Activated CD8-positive, alpha-beta T cell treated with anti-CD3 and anti-CD28 coated beads for 36 hours (primary cell): ENCODE results near the gene PYGB. TPM values are rescaled to one million over a fixed set of nuclear protein-coding genes. Genes with fewer than 3 reads are reported as not detected.

ENCODE experiments used
- ATAC-seq: fragments of 200-7000 bp; cut with Tn5 transposase; one replicate; pipeline ENCODE4 v1.10.0; 2021; ENCODE audit warnings: mild to moderate bottlenecking, moderate library complexity
- CTCF ChIA-PET: fragments of 350-600 bp; sonication (Branson Sonifier 250); formaldehyde crosslinking; loops from one replicate; lab custom pipeline; 2021; ENCODE audit warnings: antibody characterized with exemption; lab: Charles Lee
- POLR2A ChIA-PET: fragments of 350-600 bp; sonication (Branson Sonifier 250); formaldehyde crosslinking; loops from one replicate; lab custom pipeline; 2021; ENCODE audit warnings: antibody characterized with exemption; lab: Charles Lee
- DNase-seq: peaks from one replicate; pipeline ENCODE4 v3.0.0-alpha.2; 2020
- H3K27ac Mint-ChIP-seq: one replicate; pipeline ENCODE4 v1.8.0; 2021; ENCODE audit warnings: mild to moderate bottlenecking, mixed read lengths
- H3K27me3 Mint-ChIP-seq: one replicate; pipeline ENCODE4 v1.8.0; 2021; ENCODE audit warnings: mixed read lengths
- H3K36me3 Mint-ChIP-seq: one replicate; pipeline ENCODE4 v1.8.0; 2021; ENCODE audit warnings: low read depth, mixed read lengths
- H3K4me1 Mint-ChIP-seq: one replicate; pipeline ENCODE4 v1.8.0; 2021; ENCODE audit warnings: low read depth, mixed read lengths
- H3K4me3 Mint-ChIP-seq: one replicate; pipeline ENCODE4 v1.8.0; 2021; ENCODE audit warnings: mild to moderate bottlenecking, moderate library complexity, mixed read lengths
- H3K9me3 Mint-ChIP-seq: one replicate; pipeline ENCODE4 v1.8.0; 2021; ENCODE audit warnings: mixed read lengths
- intact Hi-C: fragments of 100-400 bp; cut with micrococcal nuclease; formaldehyde crosslinking; loops from one replicate; pipeline ENCODE4 v1.10.0; 2022
- total RNA-seq, 2 experiments: library from RNA; stranded (reverse); gene quantifications; one replicate each; pipeline ENCODE4 v1.2.3, GENCODE V29; 2021
- TF ChIP-seq, protein P1 (sequence below): fragments of 200-600 bp; IDR thresholded peaks from one replicate; pipeline ENCODE4 v1.8.0; 2022; ENCODE audit warnings: antibody characterized with exemption, mild to moderate bottlenecking

PYGB gene
- total RNA-seq, 2 experiments from 2014 or later: 26.1 to 26.5 TPM

DNA sequence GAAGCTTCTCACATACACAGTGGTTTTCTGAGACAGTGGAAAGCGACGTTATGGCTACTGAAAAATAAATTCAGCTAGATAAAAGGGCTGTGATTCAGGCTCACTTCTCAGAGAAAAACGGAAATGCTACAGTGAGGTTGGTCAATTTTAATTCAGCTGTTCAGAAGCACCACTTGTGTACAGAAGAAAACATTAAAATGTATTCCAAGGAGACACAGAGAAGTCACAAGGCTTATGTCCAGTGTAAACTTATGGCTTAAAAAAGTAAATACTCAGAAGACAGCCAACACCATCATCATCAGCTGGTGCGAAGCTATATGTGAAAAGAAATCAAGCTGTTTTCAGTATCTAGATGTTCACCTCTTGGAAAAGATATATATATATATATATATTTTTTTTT is 74.1 kb downstream of the PYGB start:
- TF ChIP-seq, protein P1, sequence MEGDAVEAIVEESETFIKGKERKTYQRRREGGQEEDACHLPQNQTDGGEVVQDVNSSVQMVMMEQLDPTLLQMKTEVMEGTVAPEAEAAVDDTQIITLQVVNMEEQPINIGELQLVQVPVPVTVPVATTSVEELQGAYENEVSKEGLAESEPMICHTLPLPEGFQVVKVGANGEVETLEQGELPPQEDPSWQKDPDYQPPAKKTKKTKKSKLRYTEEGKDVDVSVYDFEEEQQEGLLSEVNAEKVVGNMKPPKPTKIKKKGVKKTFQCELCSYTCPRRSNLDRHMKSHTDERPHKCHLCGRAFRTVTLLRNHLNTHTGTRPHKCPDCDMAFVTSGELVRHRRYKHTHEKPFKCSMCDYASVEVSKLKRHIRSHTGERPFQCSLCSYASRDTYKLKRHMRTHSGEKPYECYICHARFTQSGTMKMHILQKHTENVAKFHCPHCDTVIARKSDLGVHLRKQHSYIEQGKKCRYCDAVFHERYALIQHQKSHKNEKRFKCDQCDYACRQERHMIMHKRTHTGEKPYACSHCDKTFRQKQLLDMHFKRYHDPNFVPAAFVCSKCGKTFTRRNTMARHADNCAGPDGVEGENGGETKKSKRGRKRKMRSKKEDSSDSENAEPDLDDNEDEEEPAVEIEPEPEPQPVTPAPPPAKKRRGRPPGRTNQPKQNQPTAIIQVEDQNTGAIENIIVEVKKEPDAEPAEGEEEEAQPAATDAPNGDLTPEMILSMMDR: no peak
- Mint-ChIP-seq H3K27me3 (no peaks in the 10 kb centered on the region), H3K36me3 (peaks cover 7% of the 10 kb centered on the region), H3K4me1 (peaks cover 25% of the 10 kb centered on the region), H3K4me3 (no peak overlapping the region), H3K9me3 (no peaks in the 10 kb centered on the region), H3K27ac (no peak overlapping the region)
- POLR2A ChIA-PET: interaction anchor here (1.0 kb wide), 1 partner anchor 69 kb away, joined by 3 read pairs; no protein-coding TSS in a partner anchor
- DNase-seq (no peak), ATAC-seq (no peak)
- intact Hi-C loops: no loop called here
- CTCF ChIA-PET: interaction anchor here (1.1 kb wide), 1 partner anchor 77 kb away, joined by 5 read pairs; no protein-coding TSS in a partner anchor

DNA sequence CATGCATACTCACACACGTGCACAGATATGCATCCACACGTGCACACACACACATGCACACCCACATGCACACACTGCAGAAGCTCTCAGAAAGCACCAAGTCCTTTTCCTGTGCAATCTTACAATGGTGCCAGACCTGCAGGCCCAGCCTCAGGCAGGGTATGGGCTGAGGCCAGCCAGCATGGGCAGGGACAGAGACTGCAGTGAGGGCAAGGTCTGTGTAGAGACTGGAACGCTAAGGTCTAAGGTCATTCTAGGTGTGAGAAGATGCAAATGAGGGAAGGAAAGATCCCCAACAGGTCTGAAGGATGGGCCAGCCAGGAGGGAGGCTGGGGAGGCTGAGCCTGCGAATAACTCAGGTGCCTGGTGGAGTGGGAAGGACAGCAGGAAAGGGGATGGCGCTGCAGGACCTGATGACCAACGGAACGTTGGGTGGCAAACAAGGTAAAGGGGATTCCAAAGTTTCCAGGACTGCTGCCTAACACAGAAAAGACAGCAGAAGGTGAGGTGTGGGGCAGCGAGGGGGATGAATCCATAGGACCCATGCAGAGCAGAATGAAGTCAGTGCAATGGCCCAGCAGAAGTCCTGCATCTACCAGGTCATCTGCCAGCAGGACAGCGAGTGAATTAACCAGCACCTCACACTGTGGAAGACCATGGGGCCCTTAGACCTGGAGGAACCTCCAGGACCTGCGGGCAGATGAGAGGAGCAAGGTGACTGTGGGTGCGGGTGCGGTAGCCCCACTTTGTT is 75.8 kb downstream of the PYGB start:
- TF ChIP-seq, protein P1: no peak
- no peak for ATAC-seq
- Mint-ChIP-seq H3K9me3 (no peaks in the 10 kb centered on the region), H3K36me3 (peaks cover 7% of the 10 kb centered on the region), H3K27ac (no peak overlapping the region), H3K4me1 (peaks cover 19% of the 10 kb centered on the region), H3K4me3 (no peak overlapping the region), H3K27me3 (no peaks in the 10 kb centered on the region)
- CTCF ChIA-PET: no interaction called here
- DNase-seq: no peak
- intact Hi-C loops: no loop called here
- POLR2A ChIA-PET: no interaction called here

DNA sequence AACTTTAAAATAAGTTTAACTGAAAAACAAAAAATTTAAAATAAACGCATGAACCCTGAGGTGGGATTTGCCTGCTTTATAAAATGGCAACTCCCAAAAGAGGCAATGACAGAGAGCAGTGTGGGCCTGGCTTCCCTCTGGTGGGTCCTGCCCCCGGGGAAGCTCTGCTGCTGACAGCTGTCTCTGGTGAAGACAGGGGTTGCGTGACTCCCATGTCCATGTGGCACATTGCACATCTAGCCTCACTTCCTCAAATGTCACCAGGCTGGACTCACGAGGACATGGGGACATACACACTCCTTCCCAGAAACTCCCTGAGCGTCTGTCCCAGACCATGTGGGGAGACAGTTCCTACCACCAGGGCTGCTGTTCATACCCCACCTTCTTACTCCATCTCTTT is 76.5 kb downstream of the PYGB start:
- ATAC-seq (no peak), DNase-seq (no peak)
- Mint-ChIP-seq H3K4me3 (no peak overlapping the region), H3K36me3 (peaks cover 7% of the 10 kb centered on the region), H3K27ac (no peak overlapping the region), H3K27me3 (no peaks in the 10 kb centered on the region), H3K9me3 (no peaks in the 10 kb centered on the region), H3K4me1 (peaks cover 18% of the 10 kb centered on the region)
- ChIA-PET POLR2A (no interaction called here), CTCF (no interaction called here)
- intact Hi-C loops: no loop called here
- TF ChIP-seq, protein P1: no peak

DNA sequence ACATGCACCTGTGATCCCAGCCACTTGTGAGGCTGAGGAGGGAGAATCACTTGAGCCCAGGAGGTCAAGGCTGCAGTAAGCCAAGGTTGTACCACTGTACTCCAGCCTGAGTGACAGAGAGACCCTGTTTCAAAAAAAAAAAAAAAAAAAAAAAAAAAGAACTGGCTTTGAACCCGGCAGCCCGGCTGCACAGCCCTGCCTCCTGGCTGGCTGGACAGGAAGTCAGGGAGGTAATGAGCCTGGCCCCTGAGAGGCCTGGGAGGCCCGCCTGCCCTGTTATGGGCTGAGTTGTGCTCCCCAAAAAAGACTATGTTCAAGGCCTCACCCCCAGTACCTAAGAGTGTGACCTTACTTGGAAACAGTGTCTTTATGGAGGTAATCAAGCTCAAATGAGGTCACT is 77.2 kb downstream of the PYGB start:
- peaks cover 10% of the 10 kb centered on the region for H3K36me3 Mint-ChIP-seq
- DNase-seq (no peak), ATAC-seq (no peak)
- H3K27me3 Mint-ChIP-seq: no peaks in the 10 kb centered on the region
- ChIA-PET CTCF (no interaction called here), POLR2A (no interaction called here)
- peaks cover 19% of the 10 kb centered on the region for H3K4me1 Mint-ChIP-seq
- H3K4me3 Mint-ChIP-seq: no peak overlapping the region
- no peaks in the 10 kb centered on the region for H3K9me3 Mint-ChIP-seq
- H3K27ac Mint-ChIP-seq: no peak overlapping the region
- intact Hi-C loops: no loop called here
- TF ChIP-seq, protein P1: no peak

DNA sequence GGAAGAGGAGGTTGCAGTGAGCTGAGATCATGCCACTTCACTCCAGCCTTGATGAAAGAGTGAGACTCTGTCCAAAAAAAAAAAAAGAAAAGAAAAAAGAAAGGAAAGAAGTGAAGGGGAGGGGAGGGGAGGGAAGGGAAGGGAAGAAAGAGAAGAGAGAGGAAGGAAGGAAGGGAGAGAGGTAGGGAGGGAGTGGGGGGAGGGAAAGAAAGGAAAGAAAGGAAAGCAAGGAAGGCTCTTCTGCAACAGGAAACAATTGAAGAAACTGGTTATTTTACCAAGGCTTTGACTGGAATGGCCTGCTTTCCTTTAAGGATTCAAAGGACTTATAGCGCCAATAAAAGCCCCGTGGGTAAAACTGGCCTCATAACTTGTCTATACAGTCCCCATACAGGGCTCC is 78.1 kb downstream of the PYGB start:
- TF ChIP-seq, protein P1: no peak
- H3K4me3 Mint-ChIP-seq: no peak overlapping the region
- POLR2A ChIA-PET: interaction anchor here (0.6 kb wide), 1 partner anchor 166 kb away, joined by 3 read pairs; no protein-coding TSS in a partner anchor
- CTCF ChIA-PET: no interaction called here
- peaks cover 10% of the 10 kb centered on the region for H3K36me3 Mint-ChIP-seq
- H3K9me3 Mint-ChIP-seq: no peaks in the 10 kb centered on the region
- H3K4me1 Mint-ChIP-seq: peaks cover 21% of the 10 kb centered on the region
- DNase-seq (no peak), ATAC-seq (no peak)
- no peaks in the 10 kb centered on the region for H3K27me3 Mint-ChIP-seq
- intact Hi-C loops: no loop called here
- no peak overlapping the region for H3K27ac Mint-ChIP-seq
